Activated naive CD8-positive, alpha-beta T cell treated with anti-CD3 and anti-CD28 coated beads, Interleukin-2, amount 50 U/mL, for 16 hours (primary cell): ENCODE data around the gene PLBD1.

Source experiments
- DNase-seq: peaks from one replicate; pipeline ENCODE4 v3.0.0-alpha.2; 2020; ENCODE audit warnings: low read depth, low spot score

The PLBD1 gene, protein sequence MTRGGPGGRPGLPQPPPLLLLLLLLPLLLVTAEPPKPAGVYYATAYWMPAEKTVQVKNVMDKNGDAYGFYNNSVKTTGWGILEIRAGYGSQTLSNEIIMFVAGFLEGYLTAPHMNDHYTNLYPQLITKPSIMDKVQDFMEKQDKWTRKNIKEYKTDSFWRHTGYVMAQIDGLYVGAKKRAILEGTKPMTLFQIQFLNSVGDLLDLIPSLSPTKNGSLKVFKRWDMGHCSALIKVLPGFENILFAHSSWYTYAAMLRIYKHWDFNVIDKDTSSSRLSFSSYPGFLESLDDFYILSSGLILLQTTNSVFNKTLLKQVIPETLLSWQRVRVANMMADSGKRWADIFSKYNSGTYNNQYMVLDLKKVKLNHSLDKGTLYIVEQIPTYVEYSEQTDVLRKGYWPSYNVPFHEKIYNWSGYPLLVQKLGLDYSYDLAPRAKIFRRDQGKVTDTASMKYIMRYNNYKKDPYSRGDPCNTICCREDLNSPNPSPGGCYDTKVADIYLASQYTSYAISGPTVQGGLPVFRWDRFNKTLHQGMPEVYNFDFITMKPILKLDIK

DNA sequence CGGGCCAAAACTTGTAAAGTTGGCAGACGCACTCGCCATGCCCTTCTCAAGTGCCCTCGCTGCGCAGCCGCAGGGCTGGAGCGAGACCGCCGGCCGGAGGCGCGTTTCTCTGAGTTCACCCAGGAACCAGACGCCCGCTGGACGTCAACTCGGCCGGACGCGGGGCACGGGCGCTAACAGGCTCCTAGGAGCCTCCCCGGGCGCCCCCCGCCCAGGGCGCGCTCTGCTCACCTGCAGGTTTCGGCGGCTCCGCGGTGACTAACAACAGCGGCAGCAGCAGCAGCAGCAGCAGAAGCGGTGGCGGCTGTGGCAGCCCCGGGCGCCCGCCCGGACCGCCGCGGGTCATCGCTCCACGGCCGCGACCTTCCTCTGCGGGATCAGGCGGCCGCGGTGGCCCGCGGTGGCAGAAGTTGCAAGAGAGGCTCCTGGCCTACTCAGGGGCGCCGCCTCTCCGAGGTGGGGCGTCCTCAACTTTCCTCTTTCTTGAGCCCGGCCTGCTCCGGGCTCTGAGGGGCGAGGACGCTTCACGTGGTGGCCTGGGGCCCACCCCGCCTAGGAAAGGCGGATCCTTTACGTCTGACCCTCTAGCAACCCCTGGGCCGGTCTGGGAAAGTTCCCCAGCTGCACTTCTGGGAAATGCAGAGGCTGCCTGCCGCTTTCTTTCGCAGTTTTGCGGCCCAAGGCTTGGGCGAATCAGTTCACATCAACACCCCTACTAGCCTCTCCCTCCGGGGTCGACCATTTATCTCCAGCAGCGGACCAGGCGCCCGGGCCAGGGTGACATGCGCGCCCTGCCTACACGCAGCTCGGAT lies at the start of gene PLBD1:
Gene PLBD1 (minus strand): TSS at position 533 of the 812 bp plus-strand sequence. CDS start 187 bp downstream, at position 346.
- DNase-seq: no peak

DNA sequence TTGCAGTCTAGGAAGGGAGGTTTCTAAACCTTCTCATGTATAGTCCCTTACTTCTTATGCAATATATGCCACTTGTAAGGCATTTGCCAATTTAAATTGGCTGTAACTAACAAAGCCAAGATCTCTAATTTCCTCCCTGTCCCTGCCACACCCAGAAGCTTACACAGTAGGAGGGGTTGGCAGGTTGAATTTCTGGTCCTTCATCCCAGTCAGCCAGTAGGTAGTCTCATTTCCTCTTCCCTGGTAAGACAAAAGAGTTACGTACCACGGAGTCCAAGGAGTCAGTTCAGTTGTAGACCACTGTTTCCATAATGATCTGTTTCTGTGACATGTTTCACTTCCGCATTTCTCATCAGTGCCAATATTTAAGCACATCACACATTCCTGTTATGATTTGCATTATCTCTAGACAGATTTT lies 47.0 kb upstream of the PLBD1 start:
- no peak for DNase-seq

DNA sequence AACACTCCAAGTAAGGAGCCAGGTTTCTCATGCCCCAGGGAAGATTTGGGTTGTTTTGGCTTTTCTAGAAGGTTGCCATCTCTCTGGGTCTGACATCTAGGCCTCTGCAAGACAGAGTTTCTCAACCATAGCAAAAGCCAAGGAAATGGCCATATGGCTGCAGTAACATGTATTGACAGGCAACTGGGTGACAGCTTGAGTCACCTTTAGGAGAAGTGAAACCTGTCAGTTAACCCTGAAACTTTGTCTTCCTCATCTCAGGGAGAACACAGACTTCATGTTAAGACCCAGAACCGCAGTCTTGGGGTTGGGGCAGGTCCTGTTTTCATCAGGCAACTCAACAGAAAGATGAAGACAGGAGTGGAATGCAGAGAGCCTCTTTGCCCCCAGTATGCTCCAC lies 46.0 kb upstream of the PLBD1 start:
- DNase-seq: no peak

DNA sequence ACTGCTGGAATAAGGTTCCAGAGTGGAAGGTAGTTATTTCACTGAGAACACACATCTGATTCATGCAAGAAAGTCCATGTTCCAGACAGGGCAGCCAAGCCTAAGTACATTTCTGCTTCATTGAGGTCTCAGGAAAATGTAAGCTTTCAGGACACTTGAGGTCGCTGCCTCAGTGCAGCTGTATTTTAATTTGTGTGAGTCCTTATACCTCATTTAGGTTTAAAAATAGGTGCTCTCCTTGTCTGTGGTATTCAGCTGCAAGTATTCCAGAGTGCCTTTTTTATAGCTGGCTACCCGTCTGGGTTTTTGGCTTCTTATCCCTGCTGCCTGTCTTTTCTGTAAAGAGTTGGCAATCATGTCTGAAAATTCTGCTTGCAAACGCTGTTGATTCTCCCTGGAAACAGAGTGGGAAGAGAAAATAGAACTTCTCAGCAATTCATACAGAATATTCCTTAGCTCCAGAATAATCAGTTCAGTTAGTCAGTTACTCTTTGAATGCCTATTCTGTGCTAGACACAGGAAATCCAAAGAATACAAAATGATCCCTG lies 45.3 kb upstream of the PLBD1 start:
- DNase-seq: no peak

DNA sequence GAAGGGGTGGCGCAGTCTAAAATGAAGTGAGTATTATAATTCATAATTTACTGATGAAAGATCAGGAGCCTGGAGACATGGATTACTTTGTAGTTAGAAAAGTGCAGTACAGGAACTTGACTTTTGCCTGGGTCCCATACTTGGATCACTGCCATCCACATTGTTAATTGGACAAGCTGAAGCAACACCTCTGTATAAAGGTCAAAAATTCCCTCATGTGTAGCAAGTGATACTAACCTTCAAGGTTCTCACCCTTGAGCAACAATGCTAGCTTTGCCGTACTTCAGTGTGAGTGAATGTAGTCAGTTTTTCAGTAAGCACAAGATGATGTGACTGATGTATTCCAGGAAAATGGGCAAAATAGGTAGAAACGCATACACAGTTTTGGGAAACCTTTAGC lies 44.6 kb upstream of the PLBD1 start:
- no peak for DNase-seq

DNA sequence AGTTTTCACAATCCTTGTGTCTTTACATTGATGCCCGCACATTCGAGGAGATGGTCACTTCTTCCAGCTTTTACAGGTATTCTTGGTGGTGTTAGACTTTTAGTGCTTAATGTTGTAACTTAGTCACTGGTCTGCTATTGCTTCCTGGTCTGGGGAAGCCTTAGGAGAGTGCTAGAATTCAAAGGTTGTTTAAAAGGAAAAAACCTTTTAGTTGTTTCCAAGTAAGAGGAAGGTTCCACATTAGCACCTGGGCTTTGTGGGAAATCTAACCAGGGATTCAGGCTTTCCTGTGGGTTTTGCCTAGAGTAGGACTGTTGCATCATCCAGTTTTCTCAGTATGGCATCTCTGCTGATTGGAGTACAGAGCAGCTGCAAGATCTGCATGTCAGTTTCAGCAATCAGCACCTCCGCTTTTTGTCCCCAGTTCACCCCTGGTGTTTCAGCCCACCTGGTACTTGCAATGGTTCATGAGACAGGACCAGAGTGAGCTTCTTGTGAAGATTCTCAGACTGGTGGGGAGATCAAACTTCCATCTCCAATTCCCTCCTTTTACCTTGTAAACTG lies 44.0 kb upstream of the PLBD1 start:
- DNase-seq: no peak

DNA sequence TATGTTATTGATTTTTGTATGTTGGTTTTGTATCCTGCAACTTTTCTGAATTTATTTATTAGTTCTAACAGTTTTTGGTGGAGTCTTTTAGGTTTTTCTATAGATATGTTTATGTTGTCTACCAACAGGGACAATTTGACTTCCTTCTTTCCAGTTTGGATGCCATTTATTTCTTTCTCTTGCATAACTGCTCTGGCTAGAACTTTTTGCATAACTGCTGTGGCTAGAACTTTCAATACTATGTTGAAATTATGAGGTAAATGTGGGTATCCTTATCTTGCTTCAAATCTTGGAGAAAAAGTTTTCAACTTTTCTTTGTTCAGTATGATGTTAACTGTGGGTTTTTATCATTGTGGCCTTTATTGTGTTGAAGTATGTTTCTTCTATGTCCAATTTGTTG lies 39.9 kb upstream of the PLBD1 start:
- no peak for DNase-seq

DNA sequence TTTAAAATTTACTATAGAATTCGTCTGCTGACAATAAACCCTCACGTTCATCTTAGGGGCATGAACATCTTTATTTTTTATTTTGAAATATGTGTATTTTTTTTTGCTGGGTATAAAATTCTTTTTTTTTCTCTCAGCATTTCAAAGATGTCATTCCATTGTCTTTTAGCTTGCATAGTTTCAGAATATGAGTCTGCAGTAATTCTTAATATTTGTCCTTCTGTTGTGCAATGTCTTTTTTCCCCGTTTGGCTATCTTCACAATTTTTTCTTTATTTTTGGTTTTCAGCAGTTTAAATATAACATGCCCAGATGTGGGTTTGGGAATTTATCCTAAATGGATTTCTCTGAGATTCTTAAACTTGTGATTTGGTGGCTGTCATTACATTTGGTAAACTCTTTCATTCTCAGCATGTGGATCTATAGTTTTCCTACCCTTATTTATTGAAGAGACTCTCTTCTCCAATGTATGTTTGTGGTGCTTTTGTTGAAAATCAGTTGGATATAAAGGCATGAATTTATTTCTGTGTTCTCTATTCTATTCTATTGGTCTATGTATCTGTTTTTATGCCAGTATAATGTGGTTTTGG lies 37.8 kb upstream of the PLBD1 start:
- DNase-seq: no peak

DNA sequence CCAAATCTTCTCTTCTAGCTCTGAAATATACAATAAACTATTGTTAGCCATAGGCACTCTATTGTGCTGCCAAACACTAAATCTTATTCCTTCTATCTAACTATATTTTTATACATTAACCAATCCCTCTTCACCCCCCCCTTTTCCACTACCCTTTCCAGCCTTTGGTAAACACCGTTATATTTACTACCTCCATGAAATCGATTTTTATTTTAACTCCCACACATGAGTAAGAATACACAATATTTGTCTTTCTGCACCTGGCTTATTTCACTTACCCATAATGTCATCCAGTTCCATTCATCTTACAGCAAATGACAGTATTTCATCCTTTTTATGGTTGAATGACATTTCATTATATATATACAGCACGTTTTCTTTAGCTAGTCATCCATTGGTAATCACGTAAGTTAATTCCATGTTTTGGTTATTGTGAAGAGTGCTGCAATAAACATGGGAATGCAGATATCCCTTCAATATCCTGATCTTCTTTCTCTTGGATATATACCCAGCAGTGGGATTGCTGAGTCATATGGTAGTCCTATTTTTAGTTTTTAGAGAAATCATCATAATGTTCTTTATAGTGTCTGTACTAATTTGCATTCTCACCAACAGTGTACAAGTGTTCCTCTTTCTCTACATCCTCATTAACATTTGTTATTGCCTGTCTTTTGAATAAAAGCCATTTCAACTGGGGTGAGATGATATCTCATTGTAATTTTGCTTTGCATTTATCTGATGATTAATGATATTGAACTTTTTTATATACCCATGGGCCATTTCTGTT lies 34.2 kb upstream of the PLBD1 start:
- DNase-seq: no peak

DNA sequence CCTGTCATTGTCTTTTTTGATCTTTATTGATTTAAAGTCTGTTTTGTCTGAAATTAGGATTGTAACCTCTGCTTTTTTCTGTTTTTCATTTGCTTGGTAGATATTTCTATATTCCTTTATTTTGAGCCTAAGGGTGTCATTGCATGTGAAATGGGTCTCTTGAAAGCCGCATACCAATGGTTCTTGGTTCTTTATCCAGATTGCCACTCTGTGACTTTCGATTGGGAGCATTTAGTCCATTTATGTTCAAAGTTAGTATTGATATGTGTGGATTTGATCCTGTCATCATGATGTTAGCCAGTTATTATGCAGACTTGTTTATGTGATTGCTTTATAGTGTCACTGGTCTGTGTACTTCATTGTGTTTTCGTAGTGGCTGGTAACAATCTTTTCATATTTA lies 29.8 kb upstream of the PLBD1 start:
- no peak for DNase-seq

DNA sequence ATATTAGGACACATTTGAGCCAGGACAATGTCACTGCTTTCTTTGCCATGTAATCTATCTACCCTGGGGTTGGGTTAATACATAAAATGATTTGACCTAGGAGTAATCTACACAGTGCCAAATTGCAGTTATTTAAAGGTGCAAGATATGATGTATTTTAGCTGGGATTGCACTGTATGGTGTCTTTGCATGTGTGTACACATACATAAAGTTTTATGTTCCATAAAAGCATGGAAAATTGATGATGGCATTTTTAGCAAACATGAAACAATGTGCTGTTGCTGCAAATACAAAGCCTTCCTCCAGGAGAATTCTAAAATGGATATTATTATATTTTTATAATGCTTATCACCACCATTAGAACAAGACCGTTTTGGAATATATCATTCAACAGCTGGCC lies 24.0 kb upstream of the PLBD1 start:
- no peak for DNase-seq

DNA sequence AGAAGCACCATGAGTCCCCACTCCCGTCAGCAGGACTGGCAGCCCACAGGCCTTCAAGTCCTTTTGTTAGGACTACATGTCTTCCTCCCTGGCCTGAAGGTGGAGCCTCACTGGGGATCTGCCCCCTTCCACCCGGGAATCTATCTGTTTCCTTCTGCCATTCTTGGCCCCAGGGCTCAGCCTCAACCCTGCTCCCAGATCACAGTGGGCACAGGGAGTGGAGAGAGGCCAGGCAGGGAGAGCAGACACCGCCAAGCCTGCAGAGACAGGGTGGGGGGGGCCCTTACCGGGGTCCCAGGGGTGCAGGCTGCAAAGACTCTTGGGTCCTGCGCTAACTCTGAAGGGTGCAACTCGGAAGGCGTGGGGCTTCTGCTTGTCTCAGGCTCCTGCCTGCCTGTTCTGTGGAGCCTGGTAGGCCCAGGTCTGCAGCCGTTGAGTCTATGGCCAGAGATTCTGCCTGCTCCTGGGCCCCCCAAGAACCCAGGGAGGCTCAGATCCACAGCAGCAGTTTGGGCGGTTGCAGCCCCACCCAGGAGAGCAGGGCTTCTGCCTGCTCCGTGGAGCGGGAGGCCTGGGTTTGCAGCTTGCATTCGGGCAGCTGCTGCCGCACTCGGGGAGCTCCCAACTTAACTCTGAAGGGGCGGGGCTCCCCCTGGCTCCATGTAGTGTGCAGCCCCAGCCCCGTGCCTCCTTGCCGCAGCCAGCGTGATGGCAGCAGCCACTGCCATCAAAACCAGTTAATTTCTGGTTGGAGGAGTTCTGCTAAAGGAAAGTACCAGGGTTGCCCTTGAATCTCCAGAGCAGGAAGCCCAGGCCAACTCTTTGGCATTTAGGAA lies 21.7 kb upstream of the PLBD1 start:
- DNase-seq: no peak

DNA sequence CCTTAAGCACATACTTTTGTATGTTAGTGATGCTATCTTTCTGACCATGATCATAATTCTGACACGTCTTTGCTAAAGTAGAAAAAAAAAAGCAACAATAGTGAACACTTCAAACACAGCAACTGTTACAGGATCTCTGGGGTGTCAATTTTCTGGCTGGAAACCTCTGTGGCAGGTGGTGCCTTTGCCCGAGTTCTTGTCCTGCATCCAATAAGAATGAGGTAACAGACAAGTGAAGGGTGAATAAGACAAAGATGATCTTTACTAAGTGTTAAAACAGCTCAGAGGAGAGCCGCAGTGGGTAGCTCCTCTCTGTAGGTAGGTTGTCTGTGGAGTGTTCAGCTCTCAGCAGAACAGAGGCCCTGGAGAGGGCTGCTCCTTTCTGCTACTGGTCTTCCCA lies 20.9 kb upstream of the PLBD1 start:
- no peak for DNase-seq

DNA sequence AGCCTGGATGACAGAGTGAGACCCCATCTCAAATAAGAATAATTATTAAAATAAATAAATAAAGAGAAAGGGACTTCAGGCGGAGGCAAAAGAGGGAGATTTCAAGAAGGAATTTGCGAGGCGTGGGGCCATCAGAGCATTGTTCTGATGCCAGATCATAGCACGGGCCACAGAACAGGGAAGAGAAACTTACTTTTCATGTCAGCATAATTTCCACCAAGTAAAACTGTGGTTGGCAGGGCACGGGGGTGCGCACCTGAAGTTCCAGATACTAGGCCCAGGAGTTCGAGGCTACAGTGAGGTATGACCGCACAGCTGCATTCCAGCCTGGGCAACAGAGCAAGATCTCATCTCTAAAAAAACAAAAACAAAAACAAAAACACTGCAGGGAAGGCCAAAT lies 11.0 kb upstream of the PLBD1 start:
- DNase-seq: no peak

DNA sequence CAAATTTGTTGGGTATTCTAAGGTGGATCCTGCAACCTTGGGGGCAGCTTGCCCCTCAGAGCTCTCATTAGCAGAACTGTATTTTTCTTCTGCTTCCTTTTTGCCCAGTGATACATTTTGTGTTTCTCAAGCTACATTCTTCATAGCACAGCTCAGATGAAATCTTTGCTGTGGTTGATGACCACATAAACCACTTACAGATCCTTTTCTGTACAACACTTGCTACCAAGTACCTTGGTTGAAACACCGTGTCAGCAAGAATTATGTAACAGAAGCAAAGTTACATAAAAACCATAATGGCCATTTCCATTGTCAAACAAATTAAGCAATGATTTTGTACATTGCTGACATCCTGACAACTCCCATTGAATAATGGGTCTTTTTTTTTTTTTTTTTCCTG lies 9.7 kb upstream of the PLBD1 start:
- no peak for DNase-seq

DNA sequence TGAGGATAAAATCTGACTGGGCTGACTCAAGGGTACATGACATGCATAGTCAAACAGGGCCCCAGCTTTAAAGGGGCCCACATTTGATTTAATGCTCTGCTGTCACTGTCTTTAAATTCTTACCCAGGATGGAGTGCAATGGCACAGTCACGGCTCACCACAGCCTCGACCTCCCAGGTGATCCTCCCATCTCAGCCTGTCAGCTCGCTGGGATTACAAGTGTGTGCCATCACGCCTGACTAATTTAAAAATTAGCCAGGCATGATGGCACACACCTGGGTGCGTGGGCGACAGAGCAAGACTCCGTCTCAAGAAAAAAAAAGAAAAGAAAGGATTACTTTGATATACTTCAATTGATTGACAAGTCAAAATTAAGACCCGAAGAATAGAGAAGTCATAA lies 9.2 kb upstream of the PLBD1 start:
- no peak for DNase-seq

DNA sequence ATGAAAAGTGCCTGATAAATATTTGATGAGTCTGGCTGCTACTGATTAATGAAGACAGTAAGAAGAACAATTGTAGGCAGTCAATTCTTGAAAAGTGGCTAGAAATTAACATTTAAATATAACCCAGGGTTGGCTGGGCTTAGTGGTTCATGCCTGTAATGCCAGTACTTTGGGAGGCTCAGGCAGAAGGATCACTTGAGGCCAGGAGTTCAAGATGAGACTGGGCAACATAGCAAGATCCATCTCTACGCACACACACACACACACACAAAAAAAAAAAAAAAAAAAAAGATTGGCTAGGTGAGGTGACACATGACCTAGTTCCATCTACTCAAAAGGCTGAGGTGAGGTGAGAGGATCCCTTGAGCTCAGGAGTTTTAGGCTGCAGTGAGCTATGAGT lies 7.9 kb upstream of the PLBD1 start:
- DNase-seq: no peak

DNA sequence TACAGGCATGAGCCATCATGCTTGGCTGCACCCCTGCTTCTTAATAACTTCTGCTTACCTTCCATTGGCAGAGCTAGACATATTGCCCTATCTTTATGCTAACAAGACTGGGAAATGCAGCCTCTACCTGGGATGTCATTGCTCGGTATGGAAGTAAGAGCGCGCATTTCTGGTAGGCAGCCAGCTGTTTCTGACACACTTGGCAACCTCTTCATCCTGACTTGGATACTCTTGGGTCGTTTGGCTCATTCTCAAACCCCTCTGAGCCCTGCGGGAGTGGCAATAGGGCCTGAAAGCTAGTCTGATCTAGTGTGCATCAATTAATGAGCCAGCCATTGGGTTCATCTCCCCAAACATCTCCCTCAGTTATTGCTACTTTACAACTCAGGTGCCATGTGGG lies 5.4 kb upstream of the PLBD1 start:
- no peak for DNase-seq

DNA sequence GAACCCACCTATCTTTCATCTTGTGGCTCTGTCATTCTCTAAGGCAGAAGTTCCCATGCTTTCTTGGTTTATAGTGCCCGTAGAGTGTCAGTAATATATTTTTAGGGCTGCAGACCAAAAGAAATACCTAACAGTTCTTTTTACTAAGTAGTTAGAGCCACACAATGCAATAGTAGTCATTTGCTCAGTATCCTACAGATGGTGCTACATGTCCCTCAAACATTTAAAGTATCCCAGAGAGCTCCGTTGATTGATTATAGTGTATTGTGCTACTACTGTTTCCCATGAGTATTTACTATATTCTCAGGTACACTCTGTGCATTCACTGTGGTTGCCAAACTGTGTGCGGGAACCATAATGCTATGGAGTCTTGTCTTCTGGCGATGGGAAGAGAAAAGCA lies 4.7 kb upstream of the PLBD1 start:
- DNase-seq: no peak

DNA sequence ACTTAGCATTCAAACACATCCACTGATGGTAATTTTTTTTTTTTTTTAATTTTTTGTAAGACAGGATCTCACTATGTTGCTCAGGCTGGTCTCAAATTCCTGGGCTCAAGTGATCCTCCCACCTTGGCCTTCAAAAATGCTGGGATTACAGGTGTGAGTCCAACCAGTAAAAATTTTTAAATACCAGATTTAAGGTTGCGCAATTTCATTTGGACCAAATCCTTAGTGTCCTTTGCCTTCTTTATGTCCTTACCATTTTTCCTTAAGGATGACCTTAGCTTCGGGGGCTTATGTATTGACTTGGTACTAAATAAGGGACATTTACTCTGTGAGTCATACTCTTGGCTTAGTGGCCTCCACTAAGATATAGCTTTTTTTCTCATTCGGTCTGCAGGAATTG lies 4.1 kb upstream of the PLBD1 start:
- no peak for DNase-seq
